GM18508 (cell line): ENCODE data around the gene SNX18.
A peak's percentile ranks its signal among the peaks of the same experiment; 100 is the strongest.
"Not testable (repeated sequence)": the region's sequence is repeated elsewhere in the genome, so short reads cannot be mapped to it uniquely, and the experiment has no call there.

Experiments
- ATAC-seq: cut with Tn5 transposase; IDR thresholded peaks from one replicate; pipeline ENCODE4 v1.9.1; 2021; ENCODE audit warnings: moderate number of reproducible peaks; ENCODE audit not compliant: insufficient read depth, unreplicated experiment

The SNX18 gene

DNA sequence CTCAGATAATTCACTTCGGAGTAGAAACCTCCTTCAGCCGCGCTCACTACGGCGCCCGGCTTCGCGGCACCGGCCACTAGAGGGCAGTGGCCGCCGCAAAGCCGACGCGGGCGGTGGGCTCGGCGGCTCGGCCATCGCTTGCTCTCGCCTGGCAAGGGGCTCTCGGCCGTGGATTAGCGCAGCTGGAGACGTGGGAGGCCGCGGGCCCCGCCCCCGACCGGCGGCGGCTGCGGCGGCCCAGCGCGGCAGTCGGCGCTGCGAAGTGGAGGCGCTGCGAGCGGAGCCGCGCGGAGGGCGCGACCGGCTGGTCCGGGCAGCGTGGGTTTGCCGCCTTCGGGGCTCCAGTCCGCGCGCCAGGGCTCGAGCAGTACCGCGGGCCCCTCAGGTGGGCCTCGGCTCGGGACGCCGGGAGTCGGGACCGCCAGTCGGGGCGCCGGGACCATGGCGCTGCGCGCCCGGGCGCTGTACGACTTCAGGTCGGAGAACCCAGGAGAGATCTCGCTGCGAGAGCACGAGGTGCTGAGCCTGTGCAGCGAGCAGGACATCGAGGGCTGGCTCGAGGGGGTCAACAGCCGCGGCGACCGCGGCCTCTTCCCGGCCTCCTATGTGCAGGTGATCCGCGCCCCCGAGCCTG lies at the start of gene SNX18:
SNX18 (plus strand) TSS at position 248 of the 634 bp plus-strand sequence; CDS start at position 442, 194 bp downstream.
- ATAC-seq: peak; percentile 63

DNA sequence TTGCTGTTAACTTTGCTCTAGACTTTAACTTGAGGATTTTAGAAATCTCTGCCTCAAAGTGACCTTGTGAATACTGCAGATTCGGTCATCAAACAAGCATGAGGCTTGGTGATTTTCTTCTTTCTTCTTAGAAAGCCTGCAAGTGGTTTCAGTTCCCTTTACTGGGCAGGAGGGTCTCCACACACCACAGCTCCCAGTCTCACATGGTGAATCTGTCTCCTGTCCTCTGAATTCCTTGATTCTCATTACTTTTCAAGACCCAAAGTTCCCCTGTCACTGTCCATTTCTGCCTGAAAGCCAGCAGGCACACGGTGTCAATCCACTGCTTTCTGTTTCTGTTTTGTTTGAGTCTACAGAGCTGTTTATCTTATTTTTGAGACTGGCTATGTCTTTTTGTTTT lies 47.9 kb upstream of the SNX18 start:
- no peak for ATAC-seq

GRCh38 chr5:54470128-54470527 lies 47.4 kb upstream of the SNX18 start:
- no peak for ATAC-seq

DNA sequence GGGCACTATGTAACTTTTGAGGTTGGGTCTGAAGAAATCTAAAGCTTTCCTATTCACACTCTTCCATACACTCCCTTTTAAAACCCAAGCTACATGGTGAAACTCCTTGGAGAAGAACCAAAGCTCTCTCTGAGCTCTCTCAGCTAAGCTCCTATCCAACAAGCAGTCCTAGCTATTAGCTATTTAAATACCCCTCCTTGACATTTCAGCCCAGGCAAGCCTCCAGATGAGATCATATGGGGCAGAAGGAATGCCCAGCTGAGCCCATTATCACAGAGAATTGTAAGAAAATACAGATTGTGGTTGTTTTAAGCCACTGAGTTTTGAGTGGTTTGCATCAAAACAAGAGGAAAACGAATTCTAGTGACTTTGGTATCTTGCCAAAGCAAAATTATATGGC lies 46.9 kb upstream of the SNX18 start:
- ATAC-seq: no peak

- ATAC-seq: no peak
Observed at GRCh38 chr5:54471398-54471797, 46.2 kb upstream of the SNX18 start.

DNA sequence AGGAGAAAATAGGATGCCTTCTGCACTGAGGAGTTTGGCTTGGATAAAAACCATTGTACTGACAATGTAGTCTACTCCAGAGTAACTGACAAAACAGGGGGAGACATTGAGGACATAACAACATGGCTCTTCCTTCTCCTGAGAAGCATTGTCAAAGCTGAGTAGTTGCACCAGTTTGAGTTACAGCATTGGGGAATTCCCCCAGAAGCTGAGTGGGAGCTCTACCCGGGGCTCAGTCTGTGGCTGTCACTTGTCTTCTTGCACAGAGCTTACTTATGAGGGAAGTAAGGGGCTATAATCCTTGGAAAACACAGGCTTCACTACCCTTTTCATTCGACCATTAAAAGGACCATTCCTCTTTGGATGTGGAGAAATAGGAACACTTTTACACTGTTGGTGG lies 40.9 kb upstream of the SNX18 start:
- no peak for ATAC-seq

- ATAC-seq: no peak
Observed at GRCh38 chr5:54477941-54478478, 39.5 kb upstream of the SNX18 start.

DNA sequence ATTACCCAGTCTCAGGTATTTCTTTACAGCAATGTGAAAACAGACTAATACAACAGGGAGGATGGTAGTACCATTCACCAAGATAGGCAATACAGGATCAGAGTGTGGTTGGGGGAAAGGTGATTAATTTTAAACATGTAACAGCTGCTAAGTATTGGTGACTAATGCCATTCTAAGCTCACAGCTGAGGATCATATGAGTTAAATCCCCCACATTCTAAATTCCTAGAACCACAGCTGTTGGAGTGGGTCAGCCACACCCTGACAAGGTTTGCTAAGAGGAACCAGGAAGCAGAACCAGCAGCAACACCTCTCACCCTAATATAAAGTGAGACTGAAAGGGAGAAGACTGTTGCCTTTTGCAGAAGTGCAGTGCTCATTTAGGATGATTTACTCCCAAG lies 37.3 kb upstream of the SNX18 start:
- no peak for ATAC-seq

DNA sequence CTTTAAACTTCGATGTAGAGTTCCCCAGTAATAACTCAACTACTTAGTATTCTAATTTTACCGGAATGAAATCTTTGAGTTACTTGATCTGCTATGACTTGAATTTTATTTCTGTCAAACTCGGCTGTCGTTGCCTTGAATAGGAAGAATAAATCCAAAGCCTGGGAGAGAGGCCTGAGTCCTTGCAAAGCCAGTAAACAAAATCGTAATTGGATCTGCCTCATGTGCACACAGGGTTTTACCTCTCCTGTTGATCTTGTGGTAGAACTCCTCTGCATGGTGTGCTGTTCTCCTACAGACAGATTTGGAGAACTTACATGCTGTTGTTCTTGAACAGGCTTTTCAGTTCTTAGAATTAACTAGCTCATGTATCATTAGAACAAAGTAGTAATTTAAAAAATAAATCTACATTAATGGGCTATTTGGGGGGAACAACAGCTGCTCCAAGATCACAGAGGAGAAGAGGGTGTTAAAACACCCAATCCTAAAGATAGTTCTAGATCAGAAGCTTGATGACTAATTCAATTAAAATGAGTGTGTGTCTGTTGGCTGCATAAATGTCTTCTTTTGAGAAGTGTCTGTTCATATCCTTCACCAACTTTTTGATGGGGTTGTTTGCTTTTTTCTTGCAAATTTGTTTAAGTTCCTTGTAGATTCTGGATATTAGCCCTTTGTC lies 33.2 kb upstream of the SNX18 start:
- no peak for ATAC-seq

- not testable (repeated sequence) for ATAC-seq
Observed at GRCh38 chr5:54485659-54486058, 31.9 kb upstream of the SNX18 start.

DNA sequence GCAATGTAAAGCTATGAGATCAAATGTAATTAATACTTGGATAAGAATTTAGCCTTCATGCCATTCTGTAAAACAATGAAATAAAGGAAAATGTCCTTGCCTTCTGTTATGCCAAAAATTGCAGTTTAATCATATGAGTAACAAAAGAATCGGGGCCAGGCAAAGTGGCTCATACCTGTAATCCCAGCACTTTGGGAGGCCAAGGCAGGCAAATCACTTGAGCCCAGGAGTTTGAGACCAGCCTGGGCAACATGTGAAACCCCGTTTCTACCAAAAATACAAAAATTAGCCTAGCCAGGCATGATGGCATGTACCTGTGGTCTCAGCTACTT lies 27.9 kb upstream of the SNX18 start:
- ATAC-seq: not testable (repeated sequence)

DNA sequence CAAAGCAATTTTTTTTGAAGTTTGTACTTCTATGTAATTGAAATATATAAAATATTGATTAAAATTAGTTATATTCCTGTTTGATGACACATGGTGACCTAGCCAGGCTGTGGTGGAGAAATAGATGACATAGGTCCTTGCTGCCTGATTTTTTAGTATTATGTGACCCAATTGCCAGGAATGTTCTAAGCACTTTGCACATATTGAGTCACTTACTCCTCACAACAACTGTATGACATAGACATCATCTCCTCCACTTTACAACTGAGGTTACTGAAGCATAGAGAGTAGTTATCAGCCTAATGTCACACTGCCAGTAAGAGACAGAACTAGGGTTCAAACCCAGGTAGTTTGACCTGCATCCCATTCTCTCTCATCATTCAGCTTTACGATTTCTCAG lies 26.2 kb upstream of the SNX18 start:
- no peak for ATAC-seq

DNA sequence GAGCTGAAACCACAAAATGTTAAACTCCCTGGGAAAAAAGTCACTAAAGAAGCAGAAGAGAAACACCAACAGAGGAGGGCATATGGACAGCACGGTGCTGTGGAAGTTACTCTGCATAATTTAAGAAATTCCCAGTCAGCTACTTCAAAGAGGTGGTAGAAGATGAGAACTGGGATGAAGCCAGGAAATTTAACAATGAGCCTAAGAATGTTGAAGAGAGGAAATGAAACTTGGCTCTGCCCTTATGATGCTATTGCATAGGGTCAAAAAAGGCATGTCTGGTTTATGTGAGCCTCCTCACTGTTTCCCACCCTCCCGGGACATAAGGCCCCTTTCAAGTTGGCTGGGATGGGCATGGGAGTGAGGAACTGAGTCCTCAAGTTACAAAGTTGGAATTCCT lies 25.4 kb upstream of the SNX18 start:
- no peak for ATAC-seq

DNA sequence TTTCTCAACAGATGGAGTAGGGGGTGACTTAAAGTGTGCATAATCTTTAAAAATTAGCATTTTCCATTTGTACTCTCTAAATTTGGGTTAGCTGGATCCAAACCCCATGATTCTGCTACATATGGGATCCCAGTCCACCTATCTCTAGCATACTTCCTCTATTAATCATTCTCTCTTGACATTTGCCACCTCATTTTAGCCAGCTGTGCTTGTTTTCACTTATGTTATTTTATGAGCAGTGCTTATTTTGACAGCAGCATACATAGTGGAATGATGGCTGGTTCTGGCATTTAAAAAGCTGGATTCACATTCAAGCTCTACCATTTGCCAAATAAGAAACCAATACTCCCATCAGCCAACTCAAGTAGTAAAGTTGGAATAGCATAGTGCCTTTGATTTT lies 22.5 kb upstream of the SNX18 start:
- ATAC-seq: no peak

DNA sequence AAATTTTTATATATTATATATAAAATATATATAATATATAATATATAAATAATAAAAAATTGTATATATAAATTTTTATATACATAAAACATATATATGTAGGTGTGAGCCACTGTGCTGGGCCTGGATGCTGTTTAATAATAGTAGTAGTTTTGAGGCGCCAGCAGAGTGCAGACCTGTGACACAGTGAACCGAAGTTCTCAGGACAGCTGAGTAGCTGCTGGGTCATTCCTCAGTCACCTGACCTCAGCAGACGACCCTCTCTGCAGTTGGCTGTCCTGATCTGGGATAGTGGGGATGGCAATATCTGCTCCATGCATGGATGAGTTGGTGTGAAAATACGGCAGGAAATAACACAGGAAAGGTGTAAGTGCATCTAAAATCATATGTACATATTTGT lies 3.3 kb upstream of the SNX18 start:
- no peak for ATAC-seq

DNA sequence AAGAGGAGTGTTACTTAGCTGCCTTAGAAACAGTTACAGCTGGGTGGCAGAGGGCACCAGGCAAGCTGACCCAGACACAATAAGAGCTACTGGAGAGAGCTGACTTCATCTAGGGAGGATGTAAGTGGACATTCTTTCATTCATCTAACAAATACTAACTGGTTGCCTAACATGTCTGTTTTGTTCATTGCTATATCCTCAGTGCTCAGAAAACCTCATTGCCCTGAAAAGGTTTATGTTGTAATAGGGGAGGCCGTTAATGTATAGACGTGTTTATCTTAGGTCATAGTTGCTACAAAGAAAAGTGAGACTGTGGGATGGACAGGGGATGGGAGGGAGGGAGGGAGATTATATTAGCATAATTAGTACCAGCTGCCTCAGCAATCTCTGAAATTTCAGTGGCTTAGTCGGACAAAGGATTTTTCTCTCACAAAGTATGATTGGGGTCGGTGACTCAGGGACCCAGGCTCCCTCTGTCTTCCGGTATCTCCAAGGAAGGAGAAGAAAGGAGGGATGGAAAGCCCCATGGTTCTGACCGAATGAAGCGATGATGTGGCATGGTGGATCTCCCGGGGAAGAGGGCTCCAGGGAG lies 2.6 kb upstream of the SNX18 start:
- no peak for ATAC-seq

DNA sequence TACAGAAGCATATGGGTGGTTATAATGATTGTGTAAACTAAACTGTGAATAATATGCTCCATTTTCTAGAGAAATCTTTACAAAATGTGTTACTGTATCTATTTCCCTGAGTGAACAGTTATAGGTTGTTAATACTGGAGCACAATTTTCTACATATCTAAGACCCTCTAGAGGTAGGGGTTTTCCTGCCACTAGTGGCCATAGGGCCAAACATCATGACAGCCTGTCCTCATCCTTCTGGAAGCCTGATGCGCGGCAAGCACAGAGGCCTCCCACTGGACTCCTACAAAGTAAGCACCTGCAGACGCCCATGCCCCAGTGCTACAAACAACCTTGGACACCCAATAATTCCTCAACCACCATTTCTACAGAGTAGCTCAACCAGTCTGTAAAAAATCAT lies 1.9 kb upstream of the SNX18 start:
- no peak for ATAC-seq

DNA sequence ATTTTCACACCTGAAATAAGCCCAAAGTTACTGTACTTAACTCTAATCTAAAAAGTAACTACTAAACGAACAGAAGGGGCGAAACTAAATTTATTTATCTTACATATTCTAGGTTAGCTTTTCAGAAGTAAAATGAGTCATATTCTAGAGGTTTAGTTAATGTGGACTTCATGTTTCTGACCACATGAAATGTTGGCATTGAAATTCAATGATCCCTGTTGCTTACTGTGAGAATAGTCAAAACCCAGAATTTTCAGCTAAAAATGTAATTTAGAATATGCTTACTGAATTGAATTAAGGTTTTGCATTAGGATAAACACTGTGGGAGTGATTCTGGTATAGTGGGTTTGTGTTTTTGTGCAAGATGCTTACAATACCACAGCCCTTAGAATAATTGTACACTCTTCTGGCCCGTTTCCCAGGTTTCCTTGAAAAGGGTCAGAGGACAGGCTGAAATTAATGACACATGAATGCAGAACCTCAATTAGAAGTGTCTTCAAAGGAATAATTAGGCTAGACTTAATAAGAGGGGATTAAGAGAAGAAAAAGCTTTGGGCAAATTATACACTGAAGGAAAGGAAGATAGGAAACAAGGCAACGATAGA lies 1.4 kb upstream of the SNX18 start:
- no peak for ATAC-seq

- peak; percentile 12 for ATAC-seq
Observed at GRCh38 chr5:54517174-54517511, 416 bp upstream of the SNX18 start.

- ATAC-seq: no peak
Observed at GRCh38 chr5:54518146-54518817, 723 bp downstream of the SNX18 start.
